ENCODE results near the gene CD53. TPM values are rescaled to one million over a fixed set of nuclear protein-coding genes. Genes with fewer than 3 reads are reported as not detected.

CD53 gene
- total and polyA plus RNA-seq, 9 of the 15 experiments (the other 6 are each of a cell fraction or from before 2014, with no cell fraction given), result 63.5 to 220 (median 131) TPM

GRCh38 chr1:110927484-110928075 is 54.6 kb downstream of the CD53 start (continued):
- peak; percentile 65; the same call in 1 of the 2 replicates for TF ChIP-seq ZNF512 (tag; IDR thresholded peaks at IDR 0.05)
- TF ChIP-seq ELK1 (CRISPR knock-in tag; IDR thresholded peaks at IDR 0.05), result no peak
- no peak for TF ChIP-seq PML (IDR thresholded peaks at IDR 0.05; ENCODE audit: low read length)
- TF ChIP-seq FOSL1 (tag; conservative IDR thresholded peaks at IDR 0.05), result peak; percentile 87
- no peak for TF ChIP-seq ZBTB12 (CRISPR knock-in tag; IDR thresholded peaks at IDR 0.05)
- TF ChIP-seq KAT8 (IDR thresholded peaks at IDR 0.05; ENCODE audit: low read depth), result peak; percentile 58; the same call in 1 of the 2 replicates
- TF ChIP-seq NFE2 (IDR thresholded peaks at IDR 0.05; ENCODE audit: low read depth), result peak; percentile 18; the same call in 1 of the 2 replicates
- TF ChIP-seq JUND (IDR thresholded peaks at IDR 0.05; ENCODE audit: borderline replicate concordance, low read depth, low read length), result peak; percentile 75; the same call in 1 of the 2 replicates
- TF ChIP-seq JUND (tag; IDR thresholded peaks at IDR 0.05; ENCODE audit: borderline replicate concordance, low read depth, low read length), result peak; percentile 88; the same call in 2 of the 3 replicates

Data from K562 (cell line).